Measurements from ENCODE around the gene RCC2.

Gene RCC2

DNA sequence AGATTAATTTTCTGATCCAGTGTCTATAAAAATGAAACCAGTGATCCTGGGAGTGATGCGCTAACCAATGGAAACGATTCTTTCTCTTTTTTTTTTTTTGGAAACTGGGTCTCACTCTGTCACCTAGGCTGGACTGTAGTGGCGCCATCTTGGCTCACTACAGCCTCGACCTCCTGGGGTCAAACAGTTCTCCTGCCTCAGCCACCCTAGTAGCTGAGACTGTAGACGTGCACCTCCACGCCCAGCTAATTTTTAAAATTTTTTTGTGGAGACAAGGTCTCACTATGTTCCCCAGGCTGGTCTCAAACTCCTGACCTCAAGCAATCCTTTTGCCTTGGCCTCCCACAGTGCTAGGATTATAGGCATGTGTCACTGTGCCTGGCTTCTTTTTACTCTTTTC, 3.4 kb upstream of the RCC2 start:
- TF ChIP-seq, protein P1, sequence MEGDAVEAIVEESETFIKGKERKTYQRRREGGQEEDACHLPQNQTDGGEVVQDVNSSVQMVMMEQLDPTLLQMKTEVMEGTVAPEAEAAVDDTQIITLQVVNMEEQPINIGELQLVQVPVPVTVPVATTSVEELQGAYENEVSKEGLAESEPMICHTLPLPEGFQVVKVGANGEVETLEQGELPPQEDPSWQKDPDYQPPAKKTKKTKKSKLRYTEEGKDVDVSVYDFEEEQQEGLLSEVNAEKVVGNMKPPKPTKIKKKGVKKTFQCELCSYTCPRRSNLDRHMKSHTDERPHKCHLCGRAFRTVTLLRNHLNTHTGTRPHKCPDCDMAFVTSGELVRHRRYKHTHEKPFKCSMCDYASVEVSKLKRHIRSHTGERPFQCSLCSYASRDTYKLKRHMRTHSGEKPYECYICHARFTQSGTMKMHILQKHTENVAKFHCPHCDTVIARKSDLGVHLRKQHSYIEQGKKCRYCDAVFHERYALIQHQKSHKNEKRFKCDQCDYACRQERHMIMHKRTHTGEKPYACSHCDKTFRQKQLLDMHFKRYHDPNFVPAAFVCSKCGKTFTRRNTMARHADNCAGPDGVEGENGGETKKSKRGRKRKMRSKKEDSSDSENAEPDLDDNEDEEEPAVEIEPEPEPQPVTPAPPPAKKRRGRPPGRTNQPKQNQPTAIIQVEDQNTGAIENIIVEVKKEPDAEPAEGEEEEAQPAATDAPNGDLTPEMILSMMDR (IDR thresholded peaks at IDR 0.05; ENCODE audit: insufficient read depth, low read depth, low read length, missing control alignments): no peak
- no peak for DNase-seq (ENCODE audit: low read depth)
- no peak overlapping the region for H3K4me3 ChIP-seq (ENCODE audit: low read depth, low read length)

DNA sequence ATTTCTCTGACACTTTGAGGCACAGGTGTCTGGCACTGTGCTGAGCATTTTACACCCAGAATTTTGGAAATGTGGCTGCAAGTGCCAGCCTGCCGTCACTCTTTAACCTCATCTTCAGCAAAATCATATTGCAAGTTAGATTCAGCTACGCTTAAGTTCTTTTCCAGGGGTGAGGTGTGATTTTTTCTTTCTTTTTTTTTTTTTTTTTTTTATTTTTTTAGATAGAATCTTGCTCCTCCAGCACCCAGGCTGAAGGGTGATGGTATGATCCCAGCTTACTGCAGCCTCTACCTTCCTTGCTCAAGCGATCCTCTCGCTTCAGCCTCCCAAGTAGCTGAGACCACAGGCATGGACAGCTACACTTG, 2.5 kb upstream of the RCC2 start:
- no peak for DNase-seq (ENCODE audit: low read depth)
- H3K4me3 ChIP-seq (ENCODE audit: low read depth, low read length): no peak overlapping the region

DNA sequence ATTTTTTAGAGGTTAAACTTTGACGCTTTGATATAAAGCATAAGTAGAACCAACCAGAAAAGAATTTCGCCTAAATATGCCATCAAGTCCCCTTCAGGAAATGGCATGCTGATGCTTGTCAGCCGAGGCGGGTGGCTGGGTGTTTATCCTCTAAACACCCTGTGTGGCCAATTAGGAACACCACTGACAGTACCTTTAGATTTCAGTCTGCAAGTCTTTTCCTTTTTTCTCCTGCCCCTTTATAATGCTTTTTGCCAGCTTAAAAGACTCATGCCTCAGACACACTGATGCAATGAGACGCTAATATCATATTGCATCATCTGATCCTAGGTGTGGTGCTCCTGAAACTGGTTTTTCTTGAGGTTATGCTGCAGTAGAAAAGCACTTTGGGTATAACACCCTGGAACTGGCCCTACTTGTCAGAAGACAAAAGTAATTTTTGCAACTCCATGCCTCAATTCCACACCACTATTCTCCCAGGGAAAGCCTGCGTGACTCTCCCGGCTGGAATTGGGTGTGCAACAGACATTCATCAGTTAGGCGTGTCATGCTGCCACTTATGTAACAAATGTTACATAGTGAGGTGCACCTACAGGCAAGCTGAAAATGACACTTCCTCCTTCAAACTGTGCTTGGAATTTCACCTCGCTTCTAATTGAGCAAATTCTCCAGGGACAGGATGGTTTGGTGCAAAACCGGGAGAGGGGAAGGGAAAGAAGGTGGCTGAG, 2.0 kb upstream of the RCC2 start:
- DNase-seq (ENCODE audit: low read depth): peak; percentile 42
- no peak overlapping the region for H3K4me3 ChIP-seq (ENCODE audit: low read depth, low read length)
- TF ChIP-seq, protein P1 (IDR thresholded peaks at IDR 0.05; ENCODE audit: insufficient read depth, low read depth, low read length, missing control alignments): no peak

More for the DNA sequence above, 2.5 kb upstream of the RCC2 start:
- TF ChIP-seq, protein P1 (IDR thresholded peaks at IDR 0.05; ENCODE audit: insufficient read depth, low read depth, low read length, missing control alignments): no peak

DNA sequence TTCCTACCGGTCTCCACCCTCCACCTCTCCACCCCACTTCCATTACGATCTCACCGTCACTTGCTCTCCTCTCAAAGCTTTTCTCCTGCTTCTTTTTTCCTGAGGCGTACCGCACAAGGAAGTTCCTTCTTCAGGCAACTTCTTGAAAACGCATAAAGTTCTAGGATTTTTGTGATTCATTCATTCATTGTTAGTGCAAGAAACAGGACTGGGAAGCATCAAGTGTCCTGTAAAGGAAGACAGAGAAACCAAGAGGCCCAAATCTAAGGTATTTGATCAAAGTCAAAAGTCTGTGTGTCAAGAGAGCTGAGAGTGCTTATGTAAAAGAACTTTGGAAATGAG, 1.3 kb upstream of the RCC2 start:
- no peak overlapping the region for H3K4me3 ChIP-seq (ENCODE audit: low read depth, low read length)
- TF ChIP-seq, protein P1 (IDR thresholded peaks at IDR 0.05; ENCODE audit: insufficient read depth, low read depth, low read length, missing control alignments): no peak
- no peak for DNase-seq (ENCODE audit: low read depth)

DNA sequence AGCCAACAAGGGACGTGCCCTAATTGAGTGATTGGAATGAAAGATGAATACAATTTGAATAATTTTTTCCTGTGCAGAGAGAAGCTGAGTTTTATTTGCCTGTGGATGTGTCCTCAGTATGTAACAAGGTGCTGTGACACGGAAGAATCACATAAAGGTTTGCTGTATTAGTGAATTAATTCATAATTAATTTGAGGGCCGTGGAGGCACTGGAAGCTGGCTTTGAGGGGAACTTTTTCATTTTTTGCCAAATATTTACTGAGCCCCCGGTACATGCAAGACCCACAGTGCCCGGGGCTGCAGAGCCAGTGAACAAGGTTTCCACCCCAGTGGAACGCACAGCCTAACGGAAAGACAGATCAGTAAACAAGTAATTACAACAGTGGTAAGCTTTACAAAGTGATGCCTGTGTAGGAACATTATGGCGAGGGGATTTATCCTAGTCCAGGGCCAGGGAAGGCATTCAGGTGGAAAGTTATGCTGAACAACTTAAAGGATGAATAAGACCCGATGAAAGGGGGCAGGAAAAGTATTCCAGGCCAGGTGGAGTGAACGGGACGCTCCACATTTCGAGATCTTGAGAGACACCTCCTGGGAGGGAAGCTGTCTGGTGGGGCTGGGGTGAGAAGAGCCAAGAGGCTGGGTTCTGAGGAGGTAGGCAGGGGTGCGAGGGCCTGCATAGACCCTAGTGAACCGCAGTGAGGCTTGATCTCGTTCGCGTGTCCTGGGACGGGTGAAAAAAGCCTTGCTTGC, 773 bp upstream of the RCC2 start:
- H3K4me3 ChIP-seq (ENCODE audit: low read depth, low read length): peak overlapping the region; percentile 57
- TF ChIP-seq, protein P1 (IDR thresholded peaks at IDR 0.05; ENCODE audit: insufficient read depth, low read depth, low read length, missing control alignments): no peak
- DNase-seq (ENCODE audit: low read depth): no peak

DNA sequence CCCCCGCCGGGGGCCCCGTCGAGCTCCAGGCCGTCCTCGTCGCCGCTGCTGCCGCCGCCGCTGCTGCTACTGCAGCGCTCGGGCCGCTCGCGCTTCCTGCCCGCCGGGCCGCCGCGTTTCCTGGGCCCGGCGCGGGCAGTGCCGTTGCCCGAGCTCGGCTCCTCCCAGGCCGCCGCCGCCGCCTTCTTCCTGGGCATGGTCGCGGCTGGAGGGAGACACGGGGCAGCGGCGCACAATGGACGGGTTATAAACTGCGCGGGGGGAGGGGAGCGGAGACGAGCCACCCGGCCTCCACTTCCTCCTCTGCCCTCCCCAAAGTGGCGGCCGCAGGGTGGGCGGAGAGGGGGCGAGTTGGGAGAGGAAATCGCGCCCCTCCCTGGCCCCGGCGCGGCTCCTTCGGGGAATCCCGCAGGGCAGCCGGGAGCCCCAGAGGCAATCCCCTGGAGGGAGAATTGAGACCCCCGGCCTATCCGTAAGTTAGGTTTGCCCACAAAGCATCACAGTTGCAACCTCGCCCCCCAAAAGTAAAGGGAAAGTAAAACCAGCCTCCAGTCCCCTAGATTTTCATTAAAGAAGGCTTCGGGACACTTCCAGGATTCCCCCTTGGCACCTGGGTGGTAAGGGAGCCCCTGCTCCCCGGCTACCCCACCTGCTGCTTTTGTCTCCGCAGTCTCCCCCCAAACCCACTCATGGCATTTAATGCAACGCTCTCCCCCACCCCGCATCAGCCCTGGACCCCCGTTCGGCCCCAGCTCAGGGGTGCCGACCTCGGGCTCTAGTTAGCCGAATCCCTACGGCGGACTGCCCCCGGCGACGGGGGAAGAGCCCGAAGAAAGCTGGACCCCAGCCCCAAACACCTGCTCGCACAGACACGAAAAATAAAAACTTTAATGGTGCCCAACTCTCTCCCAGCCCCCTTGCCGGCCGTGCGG, 893 bp downstream of the RCC2 start:
- peak overlapping the region; percentile 88 for H3K4me3 ChIP-seq (ENCODE audit: low read depth, low read length)
- DNase-seq (ENCODE audit: low read depth): peak; percentile 88
- TF ChIP-seq, protein P1 (IDR thresholded peaks at IDR 0.05; ENCODE audit: insufficient read depth, low read depth, low read length, missing control alignments): no peak
